Erythroblast (primary cell): ENCODE data around the gene AKR1B15.

Experiments used
- GATA1 ChIP-seq: IDR thresholded peaks from 2 replicates; pipeline ENCODE4 v1.6.1; 2011; ENCODE audit warnings: low read depth, mild to moderate bottlenecking, control low read depth, low read length, moderate library complexity
- POLR2A ChIP-seq: IDR thresholded peaks from 2 replicates; pipeline ENCODE4 v1.6.1; 2011; ENCODE audit warnings: mild to moderate bottlenecking, low read length

GRCh38 chr7:134530460-134530859 lies 18.4 kb upstream of the AKR1B15 start:
- TF ChIP-seq POLR2A = no peak
- TF ChIP-seq GATA1 = no peak
